Natural killer cell (primary cell): ENCODE measurements around the gene PHF2. TPM values are rescaled to one million over a fixed set of nuclear protein-coding genes. Genes with fewer than 3 reads are reported as not detected.

ENCODE experiments used
- ATAC-seq, 3 donors: fragments of 150-1000 bp in 2 of 3; fragments of 200-7000 bp in 1 of 3; cut with Tn5 transposase; 1 replicate in 1 of 3; 2 replicates in 2 of 3; pipeline ENCODE4 v1.10.0; 2021; ENCODE audit warnings: mild to moderate bottlenecking in 2 of 3, moderate library complexity in 2 of 3
- DNase-seq, 2 donors: peaks; one replicate each; pipeline versions ENCODE4 v3.0.0 to v3.0.0-alpha.2; 2013 to 2021; ENCODE audit warnings: mixed read lengths in 1 of 2
- H3K27ac ChIP-seq: one replicate; pipeline ENCODE4 v1.5.1; 2013; ENCODE audit warnings: mild to moderate bottlenecking, low read length
- H3K27me3 ChIP-seq: one replicate; pipeline ENCODE4 v1.6.1; 2013; ENCODE audit warnings: low read length; ENCODE audit not compliant: control insufficient read depth, insufficient read depth
- H3K36me3 ChIP-seq: one replicate; pipeline ENCODE4 v1.6.1; 2013; ENCODE audit warnings: low read length; ENCODE audit not compliant: control insufficient read depth, insufficient read depth
- H3K4me1 ChIP-seq: one replicate; pipeline ENCODE4 v1.6.1; 2013; ENCODE audit warnings: low read length; ENCODE audit not compliant: control insufficient read depth, insufficient read depth
- H3K4me3 ChIP-seq: one replicate; pipeline ENCODE4 v1.5.1; 2013; ENCODE audit warnings: low read length
- H3K9me3 ChIP-seq: one replicate; pipeline ENCODE4 v1.6.1; 2013; ENCODE audit warnings: low read length; ENCODE audit not compliant: control insufficient read depth, insufficient read depth
- H3K27ac Mint-ChIP-seq, 2 donors: one replicate each; pipeline ENCODE4 v1.8.0; 2022; ENCODE audit warnings: mild to moderate bottlenecking in 2 of 2, mixed read lengths in 2 of 2, moderate library complexity in 1 of 2
- H3K27me3 Mint-ChIP-seq, 2 donors: one replicate each; pipeline ENCODE4 v1.8.0; 2022; ENCODE audit warnings: low read depth in 2 of 2, mixed read lengths in 2 of 2
- H3K36me3 Mint-ChIP-seq: one replicate; pipeline ENCODE4 v1.8.0; 2022; ENCODE audit warnings: mixed read lengths
- H3K4me1 Mint-ChIP-seq, 2 donors: one replicate each; pipeline ENCODE4 v1.8.0; 2022; ENCODE audit warnings: mixed read lengths in 2 of 2
- H3K4me3 Mint-ChIP-seq: one replicate; pipeline ENCODE4 v1.8.0; 2022; ENCODE audit warnings: mild to moderate bottlenecking, moderate library complexity, mixed read lengths
- H3K9me3 Mint-ChIP-seq, 2 donors: one replicate each; pipeline ENCODE4 v1.8.0; 2022; ENCODE audit warnings: mixed read lengths in 2 of 2
- CTCF ChIP-seq: fragments of 200-600 bp; IDR thresholded peaks from one replicate; pipeline ENCODE4 v1.8.0; 2022; ENCODE audit warnings: antibody characterized with exemption
- WGBS: methylation state at CpG from one replicate; pipeline ENCODE4 v1.1.7; 2013; ENCODE audit warnings: missing lambda C conversion rate; ENCODE audit not compliant: insufficient coverage; 5-methylcytosine and 5-hydroxymethylcytosine counted together
- intact Hi-C: fragments of 100-400 bp; cut with micrococcal nuclease; formaldehyde crosslinking; loops from one replicate; pipeline ENCODE4 v1.14.2; 2022
- total RNA-seq, 4 donors: library from RNA; stranded (reverse); fragments of 120-200 nt in 1 of 4; gene quantifications; one replicate each; pipeline versions ENCODE4 v1.2.3 to v1.2.4, GENCODE V29; 2013 to 2022

Gene PHF2
- total RNA-seq, 3 donors from 2014 or later (not counting 1 experiment from before 2014, with no cell fraction given): 24.8 to 28.1 (median 26.4) TPM

- Histone ChIP-seq H3K9me3 (no peaks in the 10 kb centered on the region), H3K4me3 (no peak overlapping the region), H3K4me1 (no peaks in the 10 kb centered on the region), H3K36me3 (peaks cover 28% of the 10 kb centered on the region), H3K27ac (no peak overlapping the region), H3K27me3 (no peaks in the 10 kb centered on the region)
- DNase-seq (no peak), ATAC-seq (no peak)
- intact Hi-C loops: no loop called here
- Mint-ChIP-seq H3K9me3 (no peaks in the 10 kb centered on the region), H3K27me3 (no peaks in the 10 kb centered on the region), H3K4me1 (no peaks in the 10 kb centered on the region), H3K27ac (no peak overlapping the region), H3K36me3 (no peaks in the 10 kb centered on the region), H3K4me3 (no peak overlapping the region)
- no peak for TF ChIP-seq CTCF
- 93% methylated on average over 4 of the region's 5 CpGs for WGBS
Observed at GRCh38 chr9:93660352-93661046, 84.1 kb downstream of the PHF2 start.

GRCh38 chr9:93661591-93661990 is 85.2 kb downstream of the PHF2 start:
- DNase-seq (no peak), ATAC-seq (no peak)
- WGBS: 100% methylated on average over 1 of the region's 1 CpG
- Histone ChIP-seq H3K27ac (no peak overlapping the region), H3K9me3 (no peaks in the 10 kb centered on the region), H3K27me3 (no peaks in the 10 kb centered on the region), H3K36me3 (peaks cover 25% of the 10 kb centered on the region), H3K4me1 (no peaks in the 10 kb centered on the region), H3K4me3 (no peak overlapping the region)
- Mint-ChIP-seq H3K36me3 (no peaks in the 10 kb centered on the region), H3K27me3 (no peaks in the 10 kb centered on the region), H3K27ac (no peak overlapping the region), H3K4me1 (no peaks in the 10 kb centered on the region), H3K4me3 (no peak overlapping the region), H3K9me3 (no peaks in the 10 kb centered on the region)
- intact Hi-C loops: no loop called here
- no peak for TF ChIP-seq CTCF

GRCh38 chr9:93662016-93662638 is 85.7 kb downstream of the PHF2 start:
- H3K4me3 ChIP-seq: no peak overlapping the region
- no peak overlapping the region for H3K4me3 Mint-ChIP-seq
- peaks cover 23% of the 10 kb centered on the region for H3K36me3 ChIP-seq
- TF ChIP-seq CTCF: no peak
- DNase-seq (no peak), ATAC-seq (no peak)
- no peaks in the 10 kb centered on the region for H3K4me1 Mint-ChIP-seq
- H3K4me1 ChIP-seq: no peaks in the 10 kb centered on the region
- 81% methylated on average over 4 of the region's 4 CpGs for WGBS
- H3K27me3 Mint-ChIP-seq: no peaks in the 10 kb centered on the region
- H3K27ac ChIP-seq: no peak overlapping the region
- no peaks in the 10 kb centered on the region for H3K9me3 Mint-ChIP-seq
- H3K9me3 ChIP-seq: no peaks in the 10 kb centered on the region
- H3K36me3 Mint-ChIP-seq: no peaks in the 10 kb centered on the region
- H3K27me3 ChIP-seq: no peaks in the 10 kb centered on the region
- intact Hi-C loops: no loop called here
- no peak overlapping the region for H3K27ac Mint-ChIP-seq
